SK-N-DZ (cell line): ENCODE data around the gene CDPF1.
"Not testable (repeated sequence)": the region's sequence is repeated elsewhere in the genome, so short reads cannot be mapped to it uniquely, and the experiment has no call there.

Source experiments
- DNase-seq: peaks from one replicate; pipeline ENCODE4 v3.0.0-alpha.2; 2015; ENCODE audit warnings: low spot score

Gene CDPF1

DNA sequence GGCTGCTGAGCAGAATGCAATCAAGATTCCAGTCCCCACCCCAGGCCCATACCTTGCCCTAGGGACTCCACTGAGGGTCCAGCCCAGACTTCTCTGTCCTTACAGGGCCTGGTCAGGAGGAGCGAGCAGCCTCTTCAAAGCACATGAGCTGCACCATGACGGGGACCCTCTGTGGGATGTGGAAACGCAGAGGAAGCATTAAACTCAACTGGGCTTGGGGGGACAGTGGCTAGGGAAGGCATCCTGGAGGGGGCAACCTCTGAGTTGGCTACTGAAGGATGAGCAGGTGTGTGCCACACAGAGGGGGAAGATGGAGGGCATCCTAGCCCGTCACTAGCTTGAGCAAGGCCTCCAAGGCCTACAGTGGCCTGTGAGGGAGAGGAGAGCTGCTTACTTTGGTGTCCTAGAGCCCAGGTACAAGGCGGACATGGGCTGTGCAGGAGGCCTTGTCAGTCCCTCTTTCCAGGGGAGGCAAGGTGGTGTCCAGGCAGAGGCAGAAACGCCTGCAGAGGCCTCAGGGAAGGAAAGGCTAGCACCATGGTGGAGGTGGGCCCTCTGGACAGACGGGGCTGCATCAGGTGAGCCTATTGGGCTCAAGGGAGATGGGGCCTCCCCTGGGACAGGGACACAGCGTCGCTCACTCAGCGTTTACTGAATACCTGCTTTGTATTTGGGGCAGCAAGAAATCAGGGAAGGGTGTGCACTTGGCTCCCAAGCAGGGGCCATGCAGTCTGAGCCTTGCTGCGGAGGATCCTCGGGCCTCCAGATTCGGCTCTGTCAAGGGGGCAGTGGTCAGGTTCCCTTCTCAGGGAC, 32.0 kb upstream of the CDPF1 start:
- DNase-seq = no peak

DNA sequence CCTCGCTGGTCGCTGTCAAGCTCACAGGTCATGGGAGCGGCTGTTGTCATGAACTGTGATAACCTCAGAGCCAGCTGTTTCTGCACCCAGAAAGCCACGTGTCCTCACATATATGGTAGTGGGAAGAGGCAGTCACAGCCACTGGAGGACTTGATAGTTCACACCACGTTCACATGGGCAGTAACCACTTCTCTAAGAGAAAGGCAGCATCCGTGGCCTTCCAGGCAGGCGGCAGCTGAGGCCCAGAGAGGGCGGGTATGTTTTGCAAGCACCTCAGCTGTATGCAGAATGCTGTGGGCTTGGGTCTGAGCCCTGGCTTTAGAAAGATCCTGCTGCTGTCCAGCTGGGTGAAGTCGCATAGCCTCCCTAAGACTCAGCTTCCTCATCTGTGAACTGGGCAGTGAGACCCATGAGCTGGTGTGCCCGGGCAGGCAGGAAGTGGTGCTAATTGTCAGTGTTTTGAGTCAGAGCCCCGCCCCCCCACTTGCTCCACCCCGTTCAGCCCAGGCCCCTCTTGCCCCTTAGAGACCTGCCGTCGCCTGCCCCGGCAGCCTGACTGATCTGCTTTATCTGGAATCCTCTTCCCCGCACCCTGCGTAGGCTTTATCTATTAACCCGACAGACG, 31.0 kb upstream of the CDPF1 start:
- no peak for DNase-seq

DNA sequence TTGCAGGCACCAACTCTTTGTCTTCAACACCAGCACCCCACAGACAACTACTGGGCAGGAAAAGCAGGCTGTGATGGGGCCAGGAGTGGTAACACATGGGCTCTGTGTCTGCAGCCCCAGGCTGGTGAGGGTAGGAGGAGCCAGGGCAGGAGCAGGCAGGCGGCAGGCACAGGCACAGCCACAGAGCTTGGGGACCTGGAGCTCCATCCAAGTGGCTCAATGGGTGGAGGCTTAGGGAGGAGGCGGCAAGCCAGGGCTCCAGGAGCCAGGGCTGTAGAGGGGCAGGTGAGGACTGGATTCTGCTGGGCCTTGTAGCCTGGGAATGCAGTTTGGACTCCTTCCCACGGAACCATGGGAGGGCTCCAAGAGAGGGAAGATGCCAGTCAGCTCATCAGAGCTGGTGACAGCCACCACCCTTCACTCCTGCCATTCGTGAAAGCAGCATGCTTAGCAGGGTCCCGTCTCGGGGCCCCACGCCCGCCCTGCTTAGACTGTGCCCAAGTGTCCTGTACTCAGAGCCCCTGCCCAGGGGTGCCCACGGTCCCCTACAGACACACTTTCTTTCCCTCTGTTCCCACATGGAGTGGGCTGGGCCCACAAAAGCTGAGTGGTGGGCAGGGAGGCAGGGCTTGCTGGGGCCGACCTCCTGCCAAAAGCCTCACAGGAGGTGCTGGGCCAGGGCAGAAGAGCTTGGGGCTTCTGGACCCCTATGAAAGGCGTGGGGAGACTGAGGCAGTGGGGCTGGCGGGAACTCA, 30.1 kb upstream of the CDPF1 start:
- DNase-seq = no peak

DNA sequence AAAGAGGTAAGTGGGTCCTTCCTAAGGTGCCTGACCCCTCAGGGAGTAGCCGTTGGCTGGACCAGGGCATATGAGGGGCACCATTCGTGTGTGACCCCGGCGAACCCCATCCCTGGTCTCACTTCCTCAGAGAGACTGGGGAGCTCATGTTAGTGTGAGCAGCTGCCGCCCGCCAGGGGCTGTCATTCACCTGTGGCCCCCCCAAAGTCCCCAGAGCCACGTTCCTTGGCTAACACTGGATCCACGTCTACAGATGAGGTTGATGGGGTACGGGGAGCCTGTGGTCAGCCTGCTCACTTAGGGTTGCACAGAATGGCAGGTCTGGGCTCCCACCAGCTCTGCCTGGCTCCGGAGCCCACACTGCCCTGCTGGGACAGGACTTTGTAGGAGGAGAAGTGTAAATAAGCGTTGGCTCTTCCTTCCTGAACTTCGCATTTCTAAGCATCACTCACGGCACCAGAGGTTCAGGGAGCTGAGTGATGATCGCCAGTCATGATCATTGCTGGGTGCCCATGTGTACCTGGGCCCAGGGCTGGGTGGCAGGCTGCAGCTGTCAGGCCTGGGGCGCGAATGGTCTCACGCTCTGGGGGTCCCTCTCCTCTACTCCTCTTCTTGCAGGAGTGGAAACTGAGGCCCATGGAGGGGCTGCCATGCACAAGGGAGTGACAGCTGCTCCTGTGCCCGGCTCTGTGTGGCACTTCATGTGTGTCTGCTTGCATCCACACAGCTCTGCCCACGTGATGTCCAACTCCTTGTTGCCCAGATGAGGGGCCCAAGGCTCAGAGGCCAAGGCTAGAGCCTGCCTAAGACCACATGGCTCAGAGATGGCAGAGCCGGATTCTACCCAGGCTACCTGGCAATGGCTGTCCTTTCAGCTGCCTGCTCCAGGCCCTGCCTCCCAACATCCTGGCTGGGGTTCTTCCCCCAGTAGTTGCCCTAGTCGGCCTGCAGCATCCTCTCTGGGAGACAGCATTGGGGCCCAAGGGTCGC, 28.9 kb upstream of the CDPF1 start:
- no peak for DNase-seq

DNA sequence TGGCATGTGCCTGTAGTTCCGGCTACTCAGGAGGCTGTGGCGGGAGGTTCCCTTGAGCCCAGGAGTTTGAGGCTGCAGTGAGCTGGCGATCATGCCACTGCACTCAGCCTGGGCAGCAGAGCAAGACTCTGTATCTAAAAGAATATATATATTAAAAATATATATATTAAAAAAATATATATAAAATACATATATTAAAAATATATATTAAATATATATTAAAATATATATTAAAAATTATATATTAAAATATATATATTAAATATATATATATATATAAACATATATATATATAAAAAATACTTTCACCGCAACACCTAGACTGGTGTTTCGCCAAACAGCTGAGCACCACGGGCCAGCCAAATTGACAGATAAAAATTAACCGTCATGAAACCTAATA, 26.5 kb upstream of the CDPF1 start:
- DNase-seq = no peak

DNA sequence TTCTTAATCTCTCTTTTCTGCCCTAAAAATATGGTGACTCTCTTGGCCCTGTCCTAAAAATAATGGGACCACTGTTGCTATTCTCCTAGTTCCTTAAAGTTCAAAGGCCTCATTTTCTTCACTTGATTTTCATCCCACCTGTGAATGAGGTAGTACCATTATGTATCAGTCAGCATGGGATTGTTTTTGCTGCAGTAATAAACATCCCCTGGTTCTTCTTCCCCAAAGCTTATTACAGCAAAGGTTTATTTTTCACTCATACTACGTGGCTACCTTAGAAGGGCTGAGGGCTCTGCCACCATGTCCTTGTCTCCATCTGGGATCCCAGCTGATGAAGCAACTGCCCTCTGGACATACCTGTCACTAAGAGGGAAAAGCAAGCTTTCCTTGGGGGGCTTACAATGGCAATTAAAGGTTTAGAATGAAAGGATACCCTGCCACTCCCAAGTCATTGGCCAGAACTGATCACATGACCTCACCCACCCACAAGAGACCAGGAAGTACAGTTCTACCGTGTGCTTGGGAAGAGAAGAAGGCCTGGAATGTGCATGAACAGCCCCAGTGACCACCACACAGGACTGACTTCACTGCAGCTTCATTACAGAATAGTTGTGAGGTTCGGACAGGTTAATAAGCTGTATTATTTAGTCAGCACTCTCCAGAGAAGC, 25.5 kb upstream of the CDPF1 start:
- no peak for DNase-seq

DNA sequence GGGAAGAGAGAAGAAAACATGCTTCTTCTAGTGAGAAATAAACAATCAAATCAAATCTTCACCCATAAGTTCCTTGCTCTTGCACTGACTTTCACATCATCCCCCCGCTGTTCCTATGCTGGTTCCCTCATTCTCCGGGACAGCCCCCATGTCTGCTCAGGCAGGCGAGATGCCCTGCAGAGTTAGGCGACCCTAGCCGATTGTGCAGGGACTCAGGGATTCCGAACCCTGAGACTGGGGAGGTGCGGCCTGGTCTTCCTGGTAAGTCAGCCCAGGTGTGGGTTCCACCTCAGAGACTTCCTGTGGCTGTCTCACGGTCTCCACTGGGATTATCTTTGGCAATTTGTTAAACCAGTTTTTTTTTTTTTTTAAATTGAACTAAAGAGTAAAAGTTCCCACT, 24.3 kb upstream of the CDPF1 start:
- no peak for DNase-seq

DNA sequence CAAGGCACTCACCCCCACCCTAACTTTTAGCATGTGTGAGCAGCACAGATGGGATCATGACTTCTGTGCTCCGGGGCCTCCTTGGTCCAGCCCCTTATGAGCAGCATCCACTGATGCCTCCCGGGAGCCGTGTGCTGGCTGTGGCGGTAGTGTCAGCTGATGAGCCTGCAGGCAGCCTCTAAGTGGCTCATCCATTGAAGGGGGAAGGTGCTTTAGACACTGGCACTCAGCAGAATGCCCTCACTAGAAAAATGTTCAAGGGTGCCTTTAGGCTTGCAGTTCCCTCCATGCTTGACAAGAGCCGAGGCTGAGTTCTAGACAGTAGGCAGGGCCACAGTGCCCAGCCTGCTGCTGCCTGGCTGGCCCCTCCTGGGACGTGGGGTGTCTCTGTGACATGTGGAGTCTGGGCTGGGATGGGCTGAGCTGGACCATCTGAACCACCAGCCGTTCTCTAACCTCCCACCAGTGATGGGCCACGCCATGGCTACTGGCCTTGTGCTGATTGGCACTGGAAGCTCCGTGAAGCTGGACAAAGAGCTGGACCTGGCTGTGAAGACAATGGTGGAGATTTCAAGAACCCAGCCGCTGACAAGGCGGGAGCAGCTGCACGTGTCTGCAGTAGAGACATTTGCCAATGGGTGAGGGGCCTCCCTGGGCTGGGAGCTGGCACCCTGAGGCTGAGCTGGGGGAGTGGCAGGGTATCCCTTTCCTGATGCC, 23.5 kb upstream of the CDPF1 start:
- no peak for DNase-seq

DNA sequence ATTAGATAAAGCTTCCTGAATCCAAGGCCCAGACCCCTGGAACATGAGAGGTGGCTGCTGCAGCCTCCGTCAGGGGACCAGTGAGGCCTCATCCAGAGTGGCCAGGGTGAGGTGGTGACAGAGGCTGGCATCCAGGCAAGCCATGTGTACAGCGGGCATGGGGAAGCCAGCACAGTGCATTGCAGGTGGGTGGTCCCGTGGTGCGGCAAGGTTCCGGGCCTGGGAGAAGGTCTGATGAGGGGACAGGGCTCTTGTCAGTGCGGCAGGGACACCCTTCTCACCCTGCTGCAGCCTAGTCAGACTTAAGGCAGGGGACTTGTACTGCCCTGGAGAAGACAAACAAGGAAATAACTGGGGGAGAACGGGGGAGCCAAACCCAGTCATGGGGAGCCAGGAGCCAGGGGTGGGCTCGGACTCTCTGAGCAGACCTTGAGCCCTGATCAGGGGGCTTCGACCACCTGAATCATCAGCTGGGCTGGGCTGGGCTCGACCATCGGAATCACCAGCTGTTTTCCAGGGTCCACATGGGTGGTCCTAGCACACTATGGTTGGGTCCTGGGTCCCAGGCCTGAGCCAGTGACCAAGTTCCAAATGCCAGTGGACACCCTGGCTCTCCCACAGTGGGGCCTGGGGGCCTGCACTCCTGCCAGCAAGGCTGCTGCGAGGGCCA, 22.8 kb upstream of the CDPF1 start:
- DNase-seq = no peak

DNA sequence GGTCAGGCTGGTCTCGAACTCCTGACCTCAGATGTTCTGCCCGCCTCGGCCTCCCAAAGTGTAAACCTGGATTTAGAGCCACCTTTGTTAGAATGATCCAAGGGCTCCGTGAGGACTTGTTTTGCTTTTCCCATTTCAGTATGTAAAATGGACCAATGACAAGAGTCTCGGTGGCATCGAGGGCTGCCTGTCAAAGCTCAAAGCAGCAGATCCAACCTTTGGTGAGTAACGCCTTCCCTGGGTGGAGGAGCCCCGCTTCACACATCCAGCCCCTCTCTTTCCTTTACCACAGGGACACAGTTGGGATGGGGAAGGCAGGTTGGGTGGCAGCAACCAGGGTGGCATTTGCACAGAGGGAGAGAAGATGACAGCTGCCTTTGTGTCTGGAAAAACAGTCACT, 22.1 kb upstream of the CDPF1 start:
- no peak for DNase-seq

DNA sequence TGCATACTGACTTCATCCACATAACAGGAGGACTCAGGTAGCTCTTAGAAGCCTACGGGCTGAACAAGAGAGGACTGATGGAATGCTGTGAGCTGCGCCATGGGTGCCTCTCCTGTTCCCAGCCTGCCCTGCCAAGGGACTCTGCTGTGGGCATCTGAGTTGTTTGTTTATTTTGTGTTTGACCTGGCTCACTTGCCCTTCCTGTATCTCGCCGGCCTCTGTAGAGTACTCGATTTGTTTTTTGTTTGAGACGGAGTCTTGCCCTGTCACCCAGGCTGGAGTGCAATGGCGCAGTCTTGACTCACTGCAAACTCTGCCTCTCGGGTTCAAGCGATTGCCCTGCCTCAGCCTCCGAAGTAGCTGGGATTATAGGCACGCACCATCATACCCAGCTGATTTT, 19.5 kb upstream of the CDPF1 start:
- DNase-seq = no peak

DNA sequence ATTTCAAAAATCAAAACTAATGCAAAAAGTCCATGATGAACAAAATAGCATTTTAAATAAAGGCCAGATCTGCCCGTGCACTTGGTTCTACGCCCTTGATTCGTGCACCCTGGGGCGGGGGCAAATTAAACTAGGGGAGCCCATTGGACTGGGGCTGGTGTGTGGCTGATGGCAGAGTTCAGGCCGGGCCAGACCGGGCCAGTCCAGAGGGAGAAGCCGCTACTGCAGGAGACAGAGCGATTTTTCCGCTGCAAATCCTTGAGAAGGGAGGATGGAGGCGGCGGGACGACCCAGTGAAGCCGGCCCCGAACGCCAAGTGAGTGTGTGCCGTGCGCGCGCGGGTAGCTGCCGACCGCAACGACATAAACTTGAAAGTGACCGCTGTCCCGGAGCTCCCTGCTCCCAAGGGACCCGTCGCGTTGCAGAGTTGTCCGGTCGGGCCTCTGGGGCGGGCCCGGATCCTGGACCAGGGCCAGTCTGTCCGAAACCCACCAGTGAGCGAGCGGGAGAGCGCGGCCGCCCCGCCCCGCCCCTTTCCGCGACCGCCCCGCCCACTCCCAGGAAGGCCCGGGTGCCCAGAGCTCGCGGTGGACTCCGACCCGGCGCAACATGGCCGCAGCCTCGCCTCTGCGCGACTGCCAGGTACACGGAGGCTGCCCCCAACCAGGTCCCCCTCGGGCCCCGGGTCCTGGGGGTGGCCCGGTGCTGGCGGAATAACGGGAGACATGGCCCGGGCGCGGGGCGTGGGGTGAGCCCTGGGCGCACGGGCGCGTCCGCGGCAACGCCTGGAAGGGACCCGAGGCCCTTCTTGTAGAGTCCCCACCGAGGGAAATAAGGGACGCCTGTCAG, 17.6 kb upstream of the CDPF1 start, which contains the start of gene TTC38:
TTC38 (plus strand) TSS at position 578 of the 849 bp plus-strand sequence; CDS start at position 610, 32 bp downstream.
- DNase-seq = peak; percentile 84

DNA sequence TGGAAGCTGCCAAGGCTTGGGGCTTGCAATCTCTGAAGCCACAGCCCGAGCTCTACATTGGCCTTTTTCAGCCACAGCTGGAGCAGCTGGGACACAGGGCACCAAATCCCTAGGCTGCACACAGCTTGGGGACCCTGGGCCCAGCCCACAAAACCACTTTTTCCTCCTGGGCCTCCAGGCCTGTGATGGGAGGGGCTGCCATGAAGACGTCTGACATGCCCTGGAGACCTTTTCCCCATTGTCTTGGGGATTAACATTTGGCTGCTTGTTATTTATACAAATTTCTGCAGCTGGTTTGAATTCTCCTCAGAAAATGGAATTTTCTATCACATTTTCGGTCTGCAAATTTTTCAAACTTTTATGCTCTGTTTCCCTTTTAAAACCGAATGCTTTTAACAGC, 15.5 kb upstream of the CDPF1 start:
- not testable (repeated sequence) for DNase-seq

DNA sequence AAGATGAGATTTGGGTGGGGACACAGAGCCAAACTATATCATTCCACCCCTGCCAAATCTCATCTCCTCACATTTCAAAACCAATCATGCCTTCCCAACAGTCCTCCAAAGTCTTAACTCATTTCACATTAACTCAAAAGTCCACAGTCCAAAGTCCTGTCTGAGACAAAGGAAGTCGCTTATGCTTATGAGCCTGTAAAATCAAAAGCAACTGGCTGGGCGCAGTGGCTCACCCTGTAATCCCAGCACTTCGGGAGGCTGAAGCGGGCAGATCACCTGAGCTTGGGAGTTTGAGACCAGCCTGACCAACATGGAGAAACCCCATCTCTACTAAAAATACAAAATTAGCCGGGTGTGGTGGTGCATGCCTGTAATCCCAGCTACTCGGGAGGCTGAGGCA, 14.4 kb upstream of the CDPF1 start:
- not testable (repeated sequence) for DNase-seq

DNA sequence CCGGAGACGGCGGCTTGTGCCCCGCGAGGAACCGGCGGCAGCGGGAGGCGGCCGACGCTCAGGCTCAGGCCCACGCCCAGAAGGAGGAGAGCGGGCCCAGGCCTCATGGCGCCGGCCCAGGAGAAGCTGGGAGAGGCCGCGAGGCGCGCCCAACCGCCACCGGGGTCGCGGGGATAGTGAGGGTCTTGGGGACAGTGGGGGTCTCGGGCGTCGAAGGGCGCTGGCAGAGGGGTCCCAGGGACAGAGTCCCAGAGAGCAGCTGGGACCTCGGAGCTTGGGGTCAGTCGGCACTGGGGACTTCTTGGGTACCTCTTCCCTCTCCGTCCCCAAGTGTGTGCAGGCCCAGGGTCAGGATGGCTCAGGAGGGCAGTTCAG, 13.1 kb upstream of the CDPF1 start, which contains the start of gene PKDREJ:
PKDREJ (minus strand) TSS at position 128 of the 375 bp plus-strand sequence; CDS start at position 107, 21 bp downstream.
- no peak for DNase-seq

DNA sequence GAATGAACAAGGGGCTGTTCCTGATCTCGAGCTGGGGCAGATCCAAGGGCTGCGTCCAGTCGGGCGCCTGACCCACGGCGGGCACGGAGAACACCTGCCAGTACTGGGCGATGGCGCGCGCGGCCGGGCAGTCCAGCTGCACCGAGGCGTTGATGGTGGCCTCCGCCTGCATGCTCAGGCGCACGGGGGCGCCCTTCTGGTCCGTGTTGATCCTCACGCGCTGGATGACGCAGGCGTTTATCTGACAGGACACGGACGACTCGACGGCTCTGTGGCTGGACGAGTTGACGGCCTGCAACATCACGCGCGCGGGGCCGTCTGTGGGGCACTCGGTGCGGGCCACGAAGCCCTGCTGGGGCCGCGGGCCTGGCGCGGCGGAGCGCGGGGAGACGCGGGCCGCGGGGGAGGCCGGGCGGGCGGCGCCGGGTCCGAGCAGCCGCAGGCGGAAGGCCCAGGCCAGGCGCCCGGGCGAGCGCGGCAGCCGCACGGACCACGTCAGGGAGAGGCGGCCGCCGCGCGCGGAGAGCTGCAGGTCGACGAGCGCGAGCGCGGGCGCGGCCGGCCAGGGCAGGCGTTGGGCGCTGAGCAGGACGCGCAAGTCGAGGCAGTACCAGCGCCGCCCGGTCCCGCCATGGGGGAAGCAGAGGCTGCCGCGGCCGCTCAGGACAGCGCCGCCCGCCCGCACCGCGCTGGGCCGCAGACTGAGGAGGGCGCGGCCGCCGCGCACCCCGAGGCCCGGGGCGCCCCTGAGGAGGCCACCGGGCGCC, 12.5 kb upstream of the CDPF1 start:
- no peak for DNase-seq

DNA sequence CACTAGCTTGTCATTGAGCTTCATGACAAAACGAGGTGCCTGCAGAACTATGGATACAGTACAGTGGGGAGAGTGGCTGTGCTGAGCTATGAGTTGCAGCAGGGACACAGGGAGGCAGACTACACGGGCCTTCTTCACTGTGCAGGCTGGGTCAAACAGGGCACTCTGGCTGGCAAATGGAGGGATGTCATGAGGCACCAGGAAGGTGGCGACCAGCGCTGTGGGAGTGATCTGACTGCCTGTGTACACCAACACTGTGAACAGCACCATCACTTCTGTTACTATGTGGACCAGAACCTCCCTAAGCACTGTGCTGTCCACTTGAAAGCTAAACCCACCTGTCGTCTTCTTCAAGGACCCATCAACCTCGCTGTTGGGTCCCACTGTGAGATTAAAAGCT, 9.9 kb upstream of the CDPF1 start:
- no peak for DNase-seq

DNA sequence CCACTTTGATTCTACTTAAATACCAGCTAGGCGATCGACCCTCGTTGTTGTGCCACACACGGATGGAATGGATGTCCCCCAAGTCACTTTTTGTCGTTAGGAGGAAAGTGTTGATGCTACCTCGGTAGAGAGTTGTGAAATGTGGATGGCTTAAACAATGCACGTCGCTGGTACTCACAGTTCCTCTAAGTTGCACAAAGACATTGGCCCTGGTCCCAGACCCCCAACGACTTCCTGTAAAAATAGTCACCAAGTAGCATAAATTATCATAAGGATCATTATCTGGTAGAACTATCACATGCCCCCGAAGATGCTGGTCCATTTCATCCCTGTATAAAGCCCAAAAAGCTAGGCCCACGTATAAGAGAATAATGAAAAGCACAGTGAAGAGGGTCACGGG, 9.3 kb upstream of the CDPF1 start:
- no peak for DNase-seq
